ENCODE data around the gene ROPN1L.

The ROPN1L gene

GRCh38 chr5:10476878-10477277 is 35.2 kb downstream of the ROPN1L start:
- H3K4me3 ChIP-seq (replicated peaks; ENCODE audit: low read depth, low read length), result no peak overlapping the region
- DNase-seq (ENCODE audit: low read depth), result no peak

GRCh38 chr5:10477943-10478342 is 36.3 kb downstream of the ROPN1L start:
- no peak for DNase-seq (ENCODE audit: low read depth)
- no peak overlapping the region for H3K4me3 ChIP-seq (replicated peaks; ENCODE audit: low read depth, low read length)
- no peak for TF ChIP-seq CTCF (IDR thresholded peaks at IDR 0.05; ENCODE audit: low read length, missing control alignments)

More at GRCh38 chr5:10476878-10477277, 35.2 kb downstream of the ROPN1L start:
- TF ChIP-seq CTCF (IDR thresholded peaks at IDR 0.05; ENCODE audit: low read length, missing control alignments), result no peak

GRCh38 chr5:10478436-10478835 is 36.8 kb downstream of the ROPN1L start:
- TF ChIP-seq CTCF (IDR thresholded peaks at IDR 0.05; ENCODE audit: low read length, missing control alignments), result no peak
- no peak overlapping the region for H3K4me3 ChIP-seq (replicated peaks; ENCODE audit: low read depth, low read length)
- no peak for DNase-seq (ENCODE audit: low read depth)

GRCh38 chr5:10479154-10479721 is 37.6 kb downstream of the ROPN1L start:
- no peak overlapping the region for H3K4me3 ChIP-seq (replicated peaks; ENCODE audit: low read depth, low read length)
- no peak for TF ChIP-seq CTCF (IDR thresholded peaks at IDR 0.05; ENCODE audit: low read length, missing control alignments)
- peak; percentile 64 for DNase-seq (ENCODE audit: low read depth)

- no peak for TF ChIP-seq CTCF (IDR thresholded peaks at IDR 0.05; ENCODE audit: low read length, missing control alignments)
- H3K4me3 ChIP-seq (replicated peaks; ENCODE audit: low read depth, low read length), result no peak overlapping the region
- no peak for DNase-seq (ENCODE audit: low read depth)
These were observed 38.7 kb downstream of the ROPN1L start for GRCh38 chr5:10480237-10480985.

GRCh38 chr5:10481241-10481935 is 39.7 kb downstream of the ROPN1L start:
- no peak overlapping the region for H3K4me3 ChIP-seq (replicated peaks; ENCODE audit: low read depth, low read length)
- DNase-seq (ENCODE audit: low read depth), result no peak
- TF ChIP-seq CTCF (IDR thresholded peaks at IDR 0.05; ENCODE audit: low read length, missing control alignments), result no peak

All from fibroblast of pulmonary artery (primary cell).